Measurements from ENCODE around the gene PXK. TPM values are rescaled to one million over a fixed set of nuclear protein-coding genes. Genes with fewer than 3 reads are reported as not detected.

PXK gene
- total and polyA plus RNA-seq, 4 donors, result 6.0 to 15.9 (median 12.6) TPM

DNA sequence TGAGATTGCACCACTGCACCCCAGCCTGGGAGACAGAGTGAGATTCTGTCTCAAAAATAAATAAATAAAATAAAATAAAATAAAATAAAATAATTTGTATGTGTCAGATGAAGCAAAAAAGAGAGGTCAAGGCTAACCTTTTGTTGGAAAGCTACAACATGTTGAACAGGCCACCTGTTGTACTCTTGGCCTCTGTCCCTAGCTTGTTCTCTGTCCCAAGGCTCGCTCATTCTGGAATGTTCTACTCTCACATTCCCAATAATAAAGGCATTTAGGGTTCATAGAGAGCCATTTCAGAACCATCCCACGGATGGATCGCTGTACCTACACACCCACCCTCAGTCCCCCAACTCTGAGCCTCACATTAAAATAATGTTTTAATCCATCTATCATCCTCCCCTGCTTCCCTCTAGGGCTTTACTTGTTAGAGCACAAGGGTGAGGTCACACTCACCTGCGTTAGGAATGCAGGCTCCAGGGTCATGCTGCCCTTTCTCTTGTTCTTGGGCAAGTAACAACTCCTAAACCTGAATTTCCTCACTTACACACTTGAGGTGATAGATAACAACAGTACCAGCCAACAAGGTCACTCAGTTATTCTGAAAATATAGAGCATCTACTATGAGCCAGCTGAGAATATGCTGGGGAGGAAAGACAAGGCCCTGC is 134.3 kb downstream of the PXK start:
- Histone ChIP-seq H3K36me3 (ENCODE audit: control insufficient read depth in 4 of 4, insufficient read depth in 3 of 4, low read depth in 1 of 4, low read length in 3 of 4) (no peaks in the 10 kb centered on the region), H3K4me1 (ENCODE audit: control insufficient read depth in 4 of 4, insufficient read depth in 4 of 4, low read length in 3 of 4) (peaks cover 13 to 30% (median 24%) of the 10 kb centered on the region in 4 donors), H3K4me3 (ENCODE audit: low read depth in 1 of 3, low read length in 3 of 3) (no peak overlapping the region), H3K27ac (ENCODE audit: low read depth in 1 of 2, low read length in 2 of 2) (no peak overlapping the region), H3K27me3 (ENCODE audit: control insufficient read depth in 4 of 4, insufficient read depth in 4 of 4, low read length in 3 of 4) (no peaks in the 10 kb centered on the region), H3K9ac (ENCODE audit: low read depth in 1 of 2, low read length in 2 of 2) (no peak overlapping the region), H3K9me3 (ENCODE audit: control insufficient read depth in 4 of 4, low read length in 3 of 4) (no peaks in the 10 kb centered on the region)
- TF ChIP-seq HNF4A (conservative IDR thresholded peaks at IDR 0.05) (peak; percentile 42 to 56), RXRA (IDR thresholded peaks at IDR 0.05) (peak in 1 of 2 donors; percentile 41), RAD21 (IDR thresholded peaks at IDR 0.05) (no peak)
- TF ChIP-seq, protein P1, sequence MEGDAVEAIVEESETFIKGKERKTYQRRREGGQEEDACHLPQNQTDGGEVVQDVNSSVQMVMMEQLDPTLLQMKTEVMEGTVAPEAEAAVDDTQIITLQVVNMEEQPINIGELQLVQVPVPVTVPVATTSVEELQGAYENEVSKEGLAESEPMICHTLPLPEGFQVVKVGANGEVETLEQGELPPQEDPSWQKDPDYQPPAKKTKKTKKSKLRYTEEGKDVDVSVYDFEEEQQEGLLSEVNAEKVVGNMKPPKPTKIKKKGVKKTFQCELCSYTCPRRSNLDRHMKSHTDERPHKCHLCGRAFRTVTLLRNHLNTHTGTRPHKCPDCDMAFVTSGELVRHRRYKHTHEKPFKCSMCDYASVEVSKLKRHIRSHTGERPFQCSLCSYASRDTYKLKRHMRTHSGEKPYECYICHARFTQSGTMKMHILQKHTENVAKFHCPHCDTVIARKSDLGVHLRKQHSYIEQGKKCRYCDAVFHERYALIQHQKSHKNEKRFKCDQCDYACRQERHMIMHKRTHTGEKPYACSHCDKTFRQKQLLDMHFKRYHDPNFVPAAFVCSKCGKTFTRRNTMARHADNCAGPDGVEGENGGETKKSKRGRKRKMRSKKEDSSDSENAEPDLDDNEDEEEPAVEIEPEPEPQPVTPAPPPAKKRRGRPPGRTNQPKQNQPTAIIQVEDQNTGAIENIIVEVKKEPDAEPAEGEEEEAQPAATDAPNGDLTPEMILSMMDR (IDR thresholded peaks at IDR 0.05; ENCODE audit: low read depth, low read length, missing input control), result no peak
- TF ChIP-seq, protein P2, sequence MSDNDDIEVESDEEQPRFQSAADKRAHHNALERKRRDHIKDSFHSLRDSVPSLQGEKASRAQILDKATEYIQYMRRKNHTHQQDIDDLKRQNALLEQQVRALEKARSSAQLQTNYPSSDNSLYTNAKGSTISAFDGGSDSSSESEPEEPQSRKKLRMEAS (IDR thresholded peaks at IDR 0.05), result peak; percentile 48
- TF ChIP-seq, protein P3, sequence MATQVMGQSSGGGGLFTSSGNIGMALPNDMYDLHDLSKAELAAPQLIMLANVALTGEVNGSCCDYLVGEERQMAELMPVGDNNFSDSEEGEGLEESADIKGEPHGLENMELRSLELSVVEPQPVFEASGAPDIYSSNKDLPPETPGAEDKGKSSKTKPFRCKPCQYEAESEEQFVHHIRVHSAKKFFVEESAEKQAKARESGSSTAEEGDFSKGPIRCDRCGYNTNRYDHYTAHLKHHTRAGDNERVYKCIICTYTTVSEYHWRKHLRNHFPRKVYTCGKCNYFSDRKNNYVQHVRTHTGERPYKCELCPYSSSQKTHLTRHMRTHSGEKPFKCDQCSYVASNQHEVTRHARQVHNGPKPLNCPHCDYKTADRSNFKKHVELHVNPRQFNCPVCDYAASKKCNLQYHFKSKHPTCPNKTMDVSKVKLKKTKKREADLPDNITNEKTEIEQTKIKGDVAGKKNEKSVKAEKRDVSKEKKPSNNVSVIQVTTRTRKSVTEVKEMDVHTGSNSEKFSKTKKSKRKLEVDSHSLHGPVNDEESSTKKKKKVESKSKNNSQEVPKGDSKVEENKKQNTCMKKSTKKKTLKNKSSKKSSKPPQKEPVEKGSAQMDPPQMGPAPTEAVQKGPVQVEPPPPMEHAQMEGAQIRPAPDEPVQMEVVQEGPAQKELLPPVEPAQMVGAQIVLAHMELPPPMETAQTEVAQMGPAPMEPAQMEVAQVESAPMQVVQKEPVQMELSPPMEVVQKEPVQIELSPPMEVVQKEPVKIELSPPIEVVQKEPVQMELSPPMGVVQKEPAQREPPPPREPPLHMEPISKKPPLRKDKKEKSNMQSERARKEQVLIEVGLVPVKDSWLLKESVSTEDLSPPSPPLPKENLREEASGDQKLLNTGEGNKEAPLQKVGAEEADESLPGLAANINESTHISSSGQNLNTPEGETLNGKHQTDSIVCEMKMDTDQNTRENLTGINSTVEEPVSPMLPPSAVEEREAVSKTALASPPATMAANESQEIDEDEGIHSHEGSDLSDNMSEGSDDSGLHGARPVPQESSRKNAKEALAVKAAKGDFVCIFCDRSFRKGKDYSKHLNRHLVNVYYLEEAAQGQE (IDR thresholded peaks at IDR 0.05), result no peak
- 78% methylated on average over 4 of the region's 4 CpGs for WGBS
- DNase-seq (ENCODE audit: low spot score), result no peak

DNA sequence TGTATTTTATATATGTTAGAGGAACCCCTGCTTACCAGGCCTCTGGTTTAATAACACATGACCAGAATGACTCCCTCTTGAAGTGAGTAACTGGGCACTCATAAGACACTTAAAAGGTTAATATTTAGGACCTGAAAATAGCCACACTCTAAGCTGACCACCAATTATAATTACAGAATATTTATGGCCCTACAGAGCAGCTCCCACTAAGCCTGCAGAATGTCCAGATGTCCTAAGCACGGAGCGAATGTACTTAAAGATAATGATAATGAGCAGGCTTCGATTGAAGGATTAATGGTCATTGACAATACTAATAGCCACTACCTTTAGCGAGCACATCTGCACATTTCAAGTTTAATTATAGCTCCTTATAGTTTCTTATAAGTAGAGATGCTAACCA is 136.4 kb downstream of the PXK start:
- no peak for DNase-seq (ENCODE audit: low spot score)
- no peaks in the 10 kb centered on the region for H3K9me3 ChIP-seq (ENCODE audit: control insufficient read depth in 4 of 4, low read length in 3 of 4)
- H3K4me3 ChIP-seq (ENCODE audit: low read depth in 1 of 3, low read length in 3 of 3), result no peak overlapping the region
- TF ChIP-seq, protein P3 (IDR thresholded peaks at IDR 0.05), result no peak
- no peak for TF ChIP-seq SP1 (IDR thresholded peaks at IDR 0.05)
- TF ChIP-seq, protein P4, sequence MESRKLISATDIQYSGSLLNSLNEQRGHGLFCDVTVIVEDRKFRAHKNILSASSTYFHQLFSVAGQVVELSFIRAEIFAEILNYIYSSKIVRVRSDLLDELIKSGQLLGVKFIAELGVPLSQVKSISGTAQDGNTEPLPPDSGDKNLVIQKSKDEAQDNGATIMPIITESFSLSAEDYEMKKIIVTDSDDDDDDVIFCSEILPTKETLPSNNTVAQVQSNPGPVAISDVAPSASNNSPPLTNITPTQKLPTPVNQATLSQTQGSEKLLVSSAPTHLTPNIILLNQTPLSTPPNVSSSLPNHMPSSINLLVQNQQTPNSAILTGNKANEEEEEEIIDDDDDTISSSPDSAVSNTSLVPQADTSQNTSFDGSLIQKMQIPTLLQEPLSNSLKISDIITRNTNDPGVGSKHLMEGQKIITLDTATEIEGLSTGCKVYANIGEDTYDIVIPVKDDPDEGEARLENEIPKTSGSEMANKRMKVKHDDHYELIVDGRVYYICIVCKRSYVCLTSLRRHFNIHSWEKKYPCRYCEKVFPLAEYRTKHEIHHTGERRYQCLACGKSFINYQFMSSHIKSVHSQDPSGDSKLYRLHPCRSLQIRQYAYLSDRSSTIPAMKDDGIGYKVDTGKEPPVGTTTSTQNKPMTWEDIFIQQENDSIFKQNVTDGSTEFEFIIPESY (IDR thresholded peaks at IDR 0.05), result no peak
- TF ChIP-seq, protein P1 (IDR thresholded peaks at IDR 0.05; ENCODE audit: low read depth, low read length, missing input control), result no peak
- no peak for TF ChIP-seq RXRA (IDR thresholded peaks at IDR 0.05)
- WGBS, result 96% methylated on average over 4 of the region's 4 CpGs
- no peaks in the 10 kb centered on the region for H3K36me3 ChIP-seq (ENCODE audit: control insufficient read depth in 4 of 4, insufficient read depth in 3 of 4, low read depth in 1 of 4, low read length in 3 of 4)
- H3K4me1 ChIP-seq (ENCODE audit: control insufficient read depth in 4 of 4, insufficient read depth in 4 of 4, low read length in 3 of 4), result peaks cover 13 to 31% (median 19%) of the 10 kb centered on the region in 4 donors
- no peak overlapping the region for H3K27ac ChIP-seq (ENCODE audit: low read depth in 1 of 2, low read length in 2 of 2)
- H3K27me3 ChIP-seq (ENCODE audit: control insufficient read depth in 4 of 4, insufficient read depth in 4 of 4, low read length in 3 of 4), result no peaks in the 10 kb centered on the region
- H3K9ac ChIP-seq (ENCODE audit: low read depth in 1 of 2, low read length in 2 of 2), result no peak overlapping the region
